GM12878 (cell line): ENCODE data around the gene RIC8B. TPM values are rescaled to one million over a fixed set of nuclear protein-coding genes. Genes with fewer than 3 reads are reported as not detected.

Experiments used
- ATAC-seq: fragments of 200-7000 bp; cut with Tn5 transposase; 3 replicates; pipeline ENCODE4 v1.9.1; 2020; ENCODE audit warnings: mild to moderate bottlenecking, moderate library complexity
- BruUV-seq: library from RNA; stranded (reverse); fragments of 400-500 nt; replicated peaks from 2 replicates; lab custom pipeline; 2021; lab: Mats Ljungman, UMichigan
- CTCF ChIA-PET: fragments of 300-600 bp; sonication (Branson Sonifier 250); formaldehyde crosslinking; extraction: SDS; loops from one replicate; lab custom pipeline; 2021; ENCODE audit warnings: inconsistent platforms; lab: Yijun Ruan, JAX
- POLR2A ChIA-PET: fragments of 350-600 bp; formaldehyde crosslinking; extraction: SDS; loops from one replicate; lab custom pipeline; 2021; ENCODE audit warnings: inconsistent platforms; lab: Charles Lee
- RAD21 ChIA-PET: fragments of 300-600 bp; sonication (Branson Sonifier 250); formaldehyde crosslinking; loops from one replicate; lab custom pipeline; 2023; ENCODE audit warnings: antibody characterized with exemption; ENCODE audit not compliant: unreplicated experiment; lab: Charles Lee
- SMC1A ChIA-PET: fragments of 300-600 bp; sonication (Branson Sonifier 250); formaldehyde crosslinking; loops from one replicate; lab custom pipeline; 2023; ENCODE audit not compliant: unreplicated experiment, uncharacterized antibody; lab: Charles Lee
- DNase-seq: peaks from one replicate; pipeline ENCODE4 v3.0.0-alpha.2; 2011; ENCODE audit warnings: low read depth, low spot score
- FAIRE-seq: peaks from 3 replicates; lab custom pipeline; 2011; peaks lifted over from hg19 to GRCh38; lab: Jason Lieb, UNC
- H2AFZ ChIP-seq: 2 replicates; pipeline ENCODE4 v1.6.0; 2011; ENCODE audit warnings: low read depth, low read length, control low read depth; ENCODE audit not compliant: control insufficient read depth
- H3K27ac ChIP-seq: 2 replicates; pipeline ENCODE4 v1.5.1; 2011; ENCODE audit warnings: control low read depth; ENCODE audit not compliant: control insufficient read depth, insufficient read depth
- H3K27me3 ChIP-seq, 2 experiments: replicated peaks in 1 of 2; 2 replicates each; pipeline versions ENCODE4 v1.6.0 to v1.6.1; 2011; ENCODE audit warnings: low read length in 1 of 2; ENCODE audit not compliant: control insufficient read depth in 2 of 2, insufficient read depth in 2 of 2
- H3K36me3 ChIP-seq, 2 experiments: 2 replicates each; pipeline ENCODE4 v1.5.1; 2011; ENCODE audit warnings: low read length in 1 of 2; ENCODE audit not compliant: control insufficient read depth in 2 of 2, insufficient read depth in 2 of 2
- H3K4me1 ChIP-seq: 2 replicates; pipeline ENCODE4 v1.6.1; 2011; ENCODE audit warnings: mild to moderate bottlenecking, low read length, moderate library complexity, mixed read lengths; ENCODE audit not compliant: control insufficient read depth, insufficient read depth
- H3K4me2 ChIP-seq: 2 replicates; pipeline ENCODE4 v1.6.0; 2011; ENCODE audit warnings: control low read depth; ENCODE audit not compliant: control insufficient read depth, insufficient read depth
- H3K4me3 ChIP-seq: fragments of 200-600 bp; sonication (generic); 2 replicates; pipeline ENCODE4 v1.5.1; 2016
- H3K79me2 ChIP-seq: 2 replicates; pipeline ENCODE4 v1.6.0; 2011; ENCODE audit warnings: low read length; ENCODE audit not compliant: control insufficient read depth, insufficient read depth
- H3K9ac ChIP-seq: 2 replicates; pipeline ENCODE4 v1.8.0; 2011; ENCODE audit warnings: low read length, control low read depth, mixed read lengths; ENCODE audit not compliant: control insufficient read depth, insufficient read depth
- H3K9me3 ChIP-seq: replicated peaks from 3 replicates; pipeline ENCODE4 v1.5.1; 2011; ENCODE audit warnings: mild to moderate bottlenecking, low read length; ENCODE audit not compliant: control insufficient read depth, insufficient read depth
- H4K20me1 ChIP-seq: 2 replicates; pipeline ENCODE4 v1.6.0; 2011; ENCODE audit not compliant: control insufficient read depth, insufficient read depth
- FOXK2 ChIP-seq: fragments of 450-650 bp; IDR thresholded peaks from 2 replicates; pipeline ENCODE4 v1.6.1; 2017; ENCODE audit warnings: mild to moderate bottlenecking, moderate library complexity
- IKZF1 ChIP-seq: fragments of 450-650 bp; conservative IDR thresholded peaks from 2 replicates; pipeline ENCODE4 v1.6.1; 2017; ENCODE audit warnings: antibody characterized with exemption, mild to moderate bottlenecking
- LARP7 ChIP-seq: fragments of 450-650 bp; IDR thresholded peaks from 2 replicates; pipeline ENCODE4 v1.6.1; 2017; ENCODE audit warnings: mild to moderate bottlenecking
- MEF2A ChIP-seq: IDR thresholded peaks from 2 replicates; pipeline ENCODE4 v1.6.1; 2011; ENCODE audit warnings: low read depth, mild to moderate bottlenecking, low read length, moderate library complexity; ENCODE audit not compliant: insufficient read depth
- MYC ChIP-seq: IDR thresholded peaks from 2 replicates; pipeline ENCODE4 v1.6.1; 2011; ENCODE audit warnings: mild to moderate bottlenecking, low read length, moderate library complexity, inconsistent platforms; ENCODE audit not compliant: insufficient read depth, insufficient replicate concordance, insufficient read length, severe bottlenecking
- NFYB ChIP-seq: IDR thresholded peaks from 2 replicates; pipeline ENCODE4 v1.6.1; 2011; ENCODE audit warnings: low read depth, mild to moderate bottlenecking, low read length, improper control_type of control experiment, moderate library complexity; ENCODE audit not compliant: insufficient read depth
- RBBP5 ChIP-seq: fragments of 200-600 bp; sonication (generic); conservative IDR thresholded peaks from 2 replicates; pipeline ENCODE4 v1.6.1; 2016
- SREBF2 ChIP-seq: IDR thresholded peaks from 2 replicates; pipeline ENCODE4 v1.6.1; 2012; ENCODE audit warnings: mild to moderate bottlenecking, low read length
- TAF1 ChIP-seq: IDR thresholded peaks from 2 replicates; pipeline ENCODE4 v1.6.1; 2011; ENCODE audit warnings: mild to moderate bottlenecking, low read depth, low read length, borderline replicate concordance
- ZNF274 ChIP-seq: IDR thresholded peaks from one replicate; pipeline ENCODE4 v1.8.0; 2011; ENCODE audit not compliant: insufficient read length, insufficient read depth
- ZSCAN29 ChIP-seq: fragments of 450-650 bp; IDR thresholded peaks from 2 replicates; pipeline ENCODE4 v1.6.1; 2017; ENCODE audit warnings: mild to moderate bottlenecking, moderate library complexity
- WGBS: methylation state at CpG from one replicate; pipeline ENCODE4 v1.1.6; 2016; ENCODE audit warnings: low lambda C conversion rate; ENCODE audit not compliant: insufficient replicate concordance, insufficient coverage; ENCODE audit errors: missing lambda C conversion rate; 5-methylcytosine and 5-hydroxymethylcytosine counted together
- in situ Hi-C: fragments of 300-500 bp; cut with MboI; formaldehyde crosslinking; loops from 9 replicates; pipeline ENCODE4 v1.14.3; 2018; ENCODE audit warnings: mixed read lengths
- intact Hi-C: fragments of 100-400 bp; cut with micrococcal nuclease; formaldehyde crosslinking; loops from one replicate; pipeline ENCODE4 v1.14.2; 2022; ENCODE audit not compliant: unreplicated experiment
- polyA plus RNA-seq, 11 experiments: library from polyadenylated mRNA; depleted of rRNA in 4 of 11; unstranded in 6 of 11; stranded (reverse) in 5 of 11; fragments of >200 nt; fragmentation: Nextera tagmentation in 4 of 11; fragmentation: Illumina TruSeq in 1 of 11; extraction: Ambion mirVana in 4 of 11; extraction: Trizol in 1 of 11; gene quantifications; 1 replicate in 1 of 11; 2 replicates in 10 of 11; pipeline versions ENCODE4 v1.2.1 to v1.2.3, GENCODE V29; 2011 to 2016; ENCODE audit warnings: inconsistent platforms in 2 of 11, missing spikeins in 2 of 11, low read depth in 1 of 11
- total RNA-seq, 4 experiments: library from RNA; depleted of rRNA in 3 of 4; stranded (reverse); fragments of >200 nt in 3 of 4; fragmentation: Illumina TruSeq in 1 of 4; extraction: Trizol in 1 of 4; gene quantifications; 2 replicates each; pipeline versions ENCODE4 v1.2.1 to v1.2.3, GENCODE V29; 2013 to 2021
- TF ChIP-seq, protein P1 (sequence below): fragments of 450-650 bp; IDR thresholded peaks from 2 replicates; pipeline ENCODE4 v1.6.1; 2016; ENCODE audit warnings: mild to moderate bottlenecking, moderate library complexity, borderline replicate concordance

RIC8B gene
- total and polyA plus RNA-seq, 10 of the 15 experiments (the other 5 are each of a cell fraction or from before 2014, with no cell fraction given): 2.3 to 10.8 (median 6.2) TPM

DNA sequence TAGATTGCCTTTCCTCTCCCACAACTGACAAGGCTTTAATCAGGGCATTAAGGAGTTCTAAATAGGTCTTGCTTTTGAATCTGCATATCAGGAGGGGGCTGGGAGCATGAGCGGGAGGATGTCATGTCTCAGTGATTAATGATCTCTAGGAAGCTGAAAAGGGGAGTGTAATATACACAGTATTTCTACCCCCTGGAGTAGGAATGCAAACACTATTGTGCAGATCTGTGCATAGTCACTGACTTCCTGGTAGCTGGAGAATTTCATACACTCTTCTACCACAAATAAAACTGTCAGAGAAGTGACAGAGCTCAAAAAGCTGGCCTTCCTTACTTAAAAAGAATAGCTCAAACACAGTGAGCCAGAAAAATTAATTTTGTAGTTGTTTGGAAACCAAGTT lies 65.8 kb downstream of the RIC8B start:
- intact Hi-C loops (loop anchor here (5.0 kb wide), 3 partner anchors 77 to 158 kb away; no protein-coding TSS in a partner anchor), in situ Hi-C loops (loop anchor here (5.0 kb wide), 1 partner anchor 453 kb away; no protein-coding TSS in a partner anchor)
- FAIRE-seq (no peak), DNase-seq (no peak), ATAC-seq (no peak)
- H3K4me1 ChIP-seq: no peaks in the 10 kb centered on the region
- no peak overlapping the region for H3K27ac ChIP-seq
- RAD21 ChIA-PET: interaction anchor here (0.5 to 3.9 kb wide), 7 partner anchors 11 to 482 kb away, joined by 3 to 44 read pairs (median 6); partner anchors contain the start of gene POLR3B
- H2AFZ ChIP-seq: no peak overlapping the region
- WGBS: 84% methylated on average over 1 of the region's 1 CpG
- H3K79me2 ChIP-seq: no peaks in the 10 kb centered on the region
- CTCF ChIA-PET: interaction anchor here (0.6 to 4.5 kb wide), 19 partner anchors 11 to 483 kb away, joined by 3 to 60 read pairs (median 10); partner anchors contain the start of gene POLR3B
- H3K9me3 ChIP-seq: no peaks in the 10 kb centered on the region
- no peak overlapping the region for H3K9ac ChIP-seq
- TF ChIP-seq LARP7: no peak
- TF ChIP-seq MYC: no peak
- TF ChIP-seq, protein P1, sequence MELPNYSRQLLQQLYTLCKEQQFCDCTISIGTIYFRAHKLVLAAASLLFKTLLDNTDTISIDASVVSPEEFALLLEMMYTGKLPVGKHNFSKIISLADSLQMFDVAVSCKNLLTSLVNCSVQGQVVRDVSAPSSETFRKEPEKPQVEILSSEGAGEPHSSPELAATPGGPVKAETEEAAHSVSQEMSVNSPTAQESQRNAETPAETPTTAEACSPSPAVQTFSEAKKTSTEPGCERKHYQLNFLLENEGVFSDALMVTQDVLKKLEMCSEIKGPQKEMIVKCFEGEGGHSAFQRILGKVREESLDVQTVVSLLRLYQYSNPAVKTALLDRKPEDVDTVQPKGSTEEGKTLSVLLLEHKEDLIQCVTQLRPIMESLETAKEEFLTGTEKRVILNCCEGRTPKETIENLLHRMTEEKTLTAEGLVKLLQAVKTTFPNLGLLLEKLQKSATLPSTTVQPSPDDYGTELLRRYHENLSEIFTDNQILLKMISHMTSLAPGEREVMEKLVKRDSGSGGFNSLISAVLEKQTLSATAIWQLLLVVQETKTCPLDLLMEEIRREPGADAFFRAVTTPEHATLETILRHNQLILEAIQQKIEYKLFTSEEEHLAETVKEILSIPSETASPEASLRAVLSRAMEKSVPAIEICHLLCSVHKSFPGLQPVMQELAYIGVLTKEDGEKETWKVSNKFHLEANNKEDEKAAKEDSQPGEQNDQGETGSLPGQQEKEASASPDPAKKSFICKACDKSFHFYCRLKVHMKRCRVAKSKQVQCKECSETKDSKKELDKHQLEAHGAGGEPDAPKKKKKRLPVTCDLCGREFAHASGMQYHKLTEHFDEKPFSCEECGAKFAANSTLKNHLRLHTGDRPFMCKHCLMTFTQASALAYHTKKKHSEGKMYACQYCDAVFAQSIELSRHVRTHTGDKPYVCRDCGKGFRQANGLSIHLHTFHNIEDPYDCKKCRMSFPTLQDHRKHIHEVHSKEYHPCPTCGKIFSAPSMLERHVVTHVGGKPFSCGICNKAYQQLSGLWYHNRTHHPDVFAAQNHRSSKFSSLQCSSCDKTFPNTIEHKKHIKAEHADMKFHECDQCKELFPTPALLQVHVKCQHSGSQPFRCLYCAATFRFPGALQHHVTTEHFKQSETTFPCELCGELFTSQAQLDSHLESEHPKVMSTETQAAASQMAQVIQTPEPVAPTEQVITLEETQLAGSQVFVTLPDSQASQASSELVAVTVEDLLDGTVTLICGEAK: no peak
- TF ChIP-seq ZSCAN29: no peak
- TF ChIP-seq RBBP5: no peak
- TF ChIP-seq ZNF274: no peak
- no peak for TF ChIP-seq IKZF1
- TF ChIP-seq SREBF2: no peak
- TF ChIP-seq MEF2A: no peak
- no peak for TF ChIP-seq TAF1
- no peak for TF ChIP-seq NFYB
- TF ChIP-seq FOXK2: no peak
- SMC1A ChIA-PET: interaction anchor here (0.5 to 3.7 kb wide), 18 partner anchors 14 to 527 kb away, joined by 3 to 27 read pairs (median 5); no protein-coding TSS in a partner anchor
- no peaks in the 10 kb centered on the region for H4K20me1 ChIP-seq
- no TSS peak for BruUV-seq
- H3K36me3 ChIP-seq: peaks cover 0 to 2% of the 10 kb centered on the region in 2 experiments; a peak in 3 of 4 replicates
- no peak overlapping the region for H3K4me2 ChIP-seq
- H3K27me3 ChIP-seq: no peaks in the 10 kb centered on the region
- POLR2A ChIA-PET: no interaction called here
- no peak overlapping the region for H3K4me3 ChIP-seq
